GM10847 (cell line): ENCODE data around the gene KCNJ15.

ENCODE experiments used
- POLR2A ChIP-seq: IDR thresholded peaks from 2 replicates; pipeline ENCODE4 v1.6.1; 2011; ENCODE audit not compliant: insufficient read length; ENCODE audit errors: extremely low read depth

Gene KCNJ15

GRCh38 chr21:38240129-38240528 is 16.7 kb upstream of the KCNJ15 start:
- no peak for TF ChIP-seq POLR2A

GRCh38 chr21:38241029-38241740 is 15.6 kb upstream of the KCNJ15 start:
- TF ChIP-seq POLR2A: no peak

- TF ChIP-seq POLR2A: no peak
These were observed 14.7 kb upstream of the KCNJ15 start for GRCh38 chr21:38242061-38242460.

DNA sequence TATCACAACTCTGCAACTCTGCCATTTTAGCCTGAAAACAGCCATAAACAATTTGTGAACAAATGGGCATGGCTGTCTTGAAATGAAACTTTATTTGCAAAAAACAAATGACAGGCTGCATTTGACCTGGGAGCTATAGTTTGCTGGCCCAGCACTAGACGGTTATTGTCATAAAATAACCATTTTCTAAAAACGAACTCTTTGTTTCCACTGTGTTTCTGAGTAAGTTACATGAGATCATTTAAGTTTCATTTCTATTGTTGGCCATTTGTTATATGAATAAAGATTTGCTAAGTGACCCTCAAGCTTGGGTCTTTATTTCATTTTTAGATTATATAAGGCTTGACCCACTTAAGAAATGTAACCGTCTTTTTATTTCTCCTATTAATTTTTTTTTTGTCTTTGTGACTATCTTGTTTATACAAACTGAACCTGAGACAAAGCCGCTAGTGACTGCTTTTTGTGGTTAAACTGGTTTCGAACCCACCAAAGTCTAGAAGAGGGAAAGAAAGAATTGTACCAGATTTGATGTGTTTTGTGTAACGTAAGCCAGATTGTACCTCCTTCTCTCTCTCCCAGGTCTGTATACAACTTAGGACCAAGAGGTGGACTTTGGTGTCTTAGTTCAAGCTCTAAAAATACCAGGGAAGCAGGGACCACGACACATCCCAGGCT is 12.9 kb upstream of the KCNJ15 start:
- no peak for TF ChIP-seq POLR2A

GRCh38 chr21:38244407-38244787 is 12.4 kb upstream of the KCNJ15 start:
- TF ChIP-seq POLR2A: no peak

DNA sequence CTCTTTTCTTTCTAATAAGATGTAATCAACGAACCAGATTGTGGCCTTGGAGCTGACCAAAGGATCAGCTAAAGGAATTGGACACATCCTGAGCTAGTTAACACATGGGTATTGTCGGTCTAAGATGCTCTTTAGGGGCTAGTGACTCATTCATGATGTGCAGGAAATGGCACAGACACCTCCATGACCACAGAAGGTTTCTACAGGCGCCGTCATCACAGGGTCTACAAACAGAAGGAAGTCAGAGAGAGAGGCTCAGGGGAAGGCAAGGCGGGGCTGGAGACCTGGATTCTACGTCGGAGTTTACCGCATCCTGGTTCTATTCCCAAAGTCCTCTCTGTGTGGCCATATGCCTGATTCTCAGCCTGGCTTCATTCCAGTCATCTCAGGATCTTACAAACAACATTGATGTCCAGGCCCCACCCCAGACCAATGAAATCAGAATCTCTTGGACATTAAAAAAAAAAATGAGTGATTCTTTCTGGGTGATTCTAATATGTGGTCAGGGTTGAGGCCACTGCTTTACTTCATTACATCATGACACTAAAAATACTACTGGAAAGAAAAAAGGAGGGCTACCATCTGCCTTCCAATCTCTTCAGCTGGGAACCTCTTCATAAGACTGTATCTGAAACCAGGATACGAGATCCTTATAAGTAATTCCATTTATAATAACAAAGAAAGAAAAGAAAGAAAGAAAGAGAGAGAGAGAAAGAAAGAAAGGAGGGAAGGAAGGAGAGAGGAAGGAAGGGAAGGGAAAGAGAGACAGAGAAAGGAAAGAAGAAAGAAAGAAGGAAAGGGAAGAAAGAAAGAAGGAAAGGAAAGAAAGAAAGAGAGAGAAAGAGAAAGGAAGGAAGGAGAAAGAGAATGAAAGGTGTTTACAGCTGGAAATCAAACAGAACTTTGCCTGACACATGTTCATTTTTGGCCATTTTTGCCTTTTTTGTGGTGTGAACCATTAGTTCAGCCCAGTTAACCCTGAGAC is 11.6 kb upstream of the KCNJ15 start:
- TF ChIP-seq POLR2A: no peak

- no peak for TF ChIP-seq POLR2A
These were observed 10.3 kb upstream of the KCNJ15 start for GRCh38 chr21:38246511-38246910.

DNA sequence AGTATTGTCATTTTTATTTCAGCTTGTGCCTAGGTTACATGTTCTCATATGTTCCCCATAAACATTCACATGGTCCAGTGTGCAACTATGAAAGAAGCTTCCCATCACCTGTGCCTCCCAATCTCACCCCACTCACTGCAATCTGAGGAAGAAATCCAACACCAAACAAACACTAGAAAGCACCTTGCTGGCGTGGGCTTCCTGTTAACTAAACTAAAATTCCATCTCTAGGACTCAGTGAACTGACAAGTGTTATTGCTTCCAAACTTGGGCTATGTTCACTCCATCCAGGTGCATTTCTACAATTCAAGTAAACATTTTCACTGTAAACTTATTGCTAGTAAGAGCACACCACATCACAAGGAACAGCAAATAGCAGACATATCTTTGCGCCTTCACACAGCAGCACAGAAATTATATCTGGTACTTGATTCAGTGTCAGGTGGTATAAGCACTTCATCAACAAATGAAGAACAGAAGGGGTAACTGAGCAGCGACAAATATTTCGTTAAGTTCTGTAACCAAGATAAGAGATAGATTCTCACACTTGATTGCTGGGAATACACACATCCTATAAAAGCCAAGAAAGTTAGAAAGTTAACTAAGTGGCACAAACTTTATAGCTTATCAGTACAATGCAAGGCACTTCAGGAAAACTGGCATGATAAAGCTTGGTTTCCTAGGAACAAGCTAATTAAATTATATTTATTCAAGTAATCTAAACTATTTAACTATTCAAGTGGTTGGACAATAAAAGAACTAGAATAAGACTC is 8.9 kb upstream of the KCNJ15 start:
- TF ChIP-seq POLR2A: no peak

GRCh38 chr21:38249256-38249655 is 7.5 kb upstream of the KCNJ15 start:
- TF ChIP-seq POLR2A: no peak

GRCh38 chr21:38249696-38250278 is 7.0 kb upstream of the KCNJ15 start:
- no peak for TF ChIP-seq POLR2A

DNA sequence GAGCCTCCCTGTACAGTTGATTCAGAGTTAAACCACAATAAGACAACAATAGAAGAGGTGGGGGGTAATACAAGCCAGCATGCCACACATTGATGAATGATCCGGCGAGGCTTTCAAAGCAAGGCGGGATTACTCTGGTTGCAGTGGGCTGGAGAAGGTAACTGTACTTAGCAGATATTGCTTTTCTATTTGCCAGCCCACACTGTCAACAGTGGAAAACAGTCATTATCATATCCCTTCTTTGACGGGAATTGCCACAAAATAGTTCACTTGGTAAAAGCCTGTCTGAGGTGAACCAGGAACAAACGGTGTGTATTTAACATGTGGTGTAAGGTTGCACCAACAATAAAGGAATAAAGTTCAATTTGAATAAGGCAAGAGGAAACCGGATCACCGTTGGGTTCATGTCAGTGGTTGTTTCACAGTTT is 5.8 kb upstream of the KCNJ15 start:
- no peak for TF ChIP-seq POLR2A

- TF ChIP-seq POLR2A: no peak
These were observed 1.8 kb upstream of the KCNJ15 start for GRCh38 chr21:38254970-38255369.

DNA sequence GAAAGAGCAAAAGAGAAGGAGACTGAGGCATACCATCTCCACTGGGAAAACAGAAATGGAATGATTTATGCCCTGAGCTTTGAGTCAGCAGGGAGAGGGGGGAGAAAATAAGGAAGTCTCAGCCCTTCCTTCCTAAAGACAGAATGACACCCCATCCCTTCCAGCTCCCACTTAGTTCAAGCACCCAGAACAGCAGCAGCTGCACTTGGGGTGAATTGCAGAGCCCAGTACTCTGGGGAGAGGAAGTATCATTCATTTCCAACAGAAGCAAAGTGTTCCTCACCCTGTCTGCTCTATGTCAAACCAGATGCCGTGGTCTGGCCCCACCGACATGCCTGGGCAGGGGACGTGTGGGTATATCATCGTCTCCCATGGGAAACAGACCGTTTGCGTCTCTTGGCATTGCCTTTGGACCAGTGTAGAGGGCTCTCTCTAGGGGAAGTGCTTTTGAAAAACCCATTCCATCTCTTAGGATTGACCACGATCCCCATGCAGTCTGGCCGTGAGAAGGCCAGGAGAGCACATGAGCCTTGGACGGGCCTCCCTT is 1.1 kb upstream of the KCNJ15 start:
- TF ChIP-seq POLR2A: no peak

GRCh38 chr21:38257667-38258066 is 876 bp downstream of the KCNJ15 start:
- no peak for TF ChIP-seq POLR2A
